ENCODE results near the gene BRD3OS. TPM values are rescaled to one million over a fixed set of nuclear protein-coding genes. Genes with fewer than 3 reads are reported as not detected.

BRD3OS gene
- total and polyA plus RNA-seq, 2 donors (not counting 1 experiment from before 2014, with no cell fraction given): 12.0 to 25.3 TPM

- CTCF ChIA-PET: interaction anchor here (0.6 to 5.8 kb wide), 35 partner anchors 9 to 340 kb away, joined by 3 to 561 read pairs (median 7); partner anchors contain the start of gene BRD3OS
- no peak overlapping the region for H3K27ac Mint-ChIP-seq
- peaks cover 12% of the 10 kb centered on the region for H4K20me1 ChIP-seq (ENCODE audit: control insufficient read depth, insufficient read depth, low read length, poor library complexity, severe bottlenecking)
- no peaks in the 10 kb centered on the region for H3K9me3 ChIP-seq (ENCODE audit: control extremely low read depth in 1 of 3, control insufficient read depth in 2 of 3, insufficient read depth in 1 of 3, low read length in 2 of 3)
- WGBS (ENCODE audit: insufficient coverage): 77% methylated on average over 11 of the region's 17 CpGs
- H3K27me3 Mint-ChIP-seq: no peaks in the 10 kb centered on the region
- intact Hi-C loops (cut with micrococcal nuclease): no loop called here
- no peak overlapping the region for H3K27ac ChIP-seq (ENCODE audit: low read length in 2 of 2)
- POLR2A ChIA-PET: interaction anchor here (0.7 to 2.8 kb wide), 3 partner anchors 77 to 213 kb away, joined by 3 to 16 read pairs (median 4); no protein-coding TSS in a partner anchor
- H3K36me3 ChIP-seq (replicated peaks in 1 of 2; ENCODE audit: control extremely low read depth in 1 of 2, control insufficient read depth in 1 of 2, extremely low read depth in 1 of 2, insufficient read depth in 2 of 2, low read length in 1 of 2): no peaks in the 10 kb centered on the region
- TF ChIP-seq EZH2 (IDR thresholded peaks at IDR 0.05; ENCODE audit: borderline replicate concordance, insufficient read depth, low read depth, low read length, poor library complexity, severe bottlenecking): no peak
- TF ChIP-seq CTCF (IDR thresholded peaks at IDR 0.05): no peak
- no peak overlapping the region for H3K9ac ChIP-seq (ENCODE audit: low read length)
- no peak overlapping the region for H3K4me2 ChIP-seq (replicated peaks; ENCODE audit: low read depth, low read length, poor library complexity, severe bottlenecking)
- peaks cover 26% of the 10 kb centered on the region for H3K79me2 ChIP-seq (ENCODE audit: control insufficient read depth, insufficient read depth, low read length)
- DNase-seq (no peak), ATAC-seq (ENCODE audit: low read depth) (no peak)
- H3K4me1 ChIP-seq (ENCODE audit: control insufficient read depth in 2 of 2, insufficient read depth in 2 of 2, low read length in 2 of 2): peaks cover 19 to 25% of the 10 kb centered on the region in 2 donors
- H3K27me3 ChIP-seq (replicated peaks in 1 of 4; ENCODE audit: control extremely low read depth in 1 of 4, control insufficient read depth in 3 of 4, insufficient read depth in 4 of 4, low read length in 3 of 4): no peaks in the 10 kb centered on the region
- no peaks in the 10 kb centered on the region for H3K9me3 Mint-ChIP-seq (ENCODE audit: insufficient read depth)
- no peak overlapping the region for H3K4me3 ChIP-seq (ENCODE audit: control extremely low read depth in 1 of 5, extremely low read depth in 1 of 5, insufficient read depth in 1 of 5, low read depth in 2 of 5, low read length in 4 of 5)
- no peak overlapping the region for H2AFZ ChIP-seq (ENCODE audit: insufficient read depth, low read depth, low read length, poor library complexity, severe bottlenecking)
- H3K4me3 Mint-ChIP-seq: no peak overlapping the region
- peaks cover 18% of the 10 kb centered on the region for H3K4me1 Mint-ChIP-seq
These were observed 30.0 kb upstream of the BRD3OS start for GRCh38 chr9:133995012-133995896.
